ENCODE results near the gene NIPBL.
A peak's percentile ranks its signal among the peaks of the same experiment; 100 is the strongest.

NIPBL gene

GRCh38 chr5:36944024-36944423, 67.5 kb downstream of the NIPBL start:
- no peak overlapping the region for H3K4me3 ChIP-seq (ENCODE audit: low read depth, low read length)
- TF ChIP-seq CTCF (IDR thresholded peaks at IDR 0.05; ENCODE audit: low read depth, low read length, missing control alignments): no peak
- no peak for DNase-seq (ENCODE audit: low read depth)
- in situ Hi-C loops (cut with HindIII; ENCODE audit: low sequenced_read_pairs): no loop called here

GRCh38 chr5:36944607-36945225, 68.1 kb downstream of the NIPBL start:
- DNase-seq (ENCODE audit: low read depth): peak; percentile 70
- no peak for TF ChIP-seq CTCF (IDR thresholded peaks at IDR 0.05; ENCODE audit: low read depth, low read length, missing control alignments)
- in situ Hi-C loops (cut with HindIII; ENCODE audit: low sequenced_read_pairs): no loop called here
- no peak overlapping the region for H3K4me3 ChIP-seq (ENCODE audit: low read depth, low read length)

GRCh38 chr5:36945687-36946086, 69.1 kb downstream of the NIPBL start:
- in situ Hi-C loops (cut with HindIII; ENCODE audit: low sequenced_read_pairs): no loop called here
- DNase-seq (ENCODE audit: low read depth): no peak
- no peak for TF ChIP-seq CTCF (IDR thresholded peaks at IDR 0.05; ENCODE audit: low read depth, low read length, missing control alignments)
- no peak overlapping the region for H3K4me3 ChIP-seq (ENCODE audit: low read depth, low read length)

GRCh38 chr5:36946101-36946500, 69.5 kb downstream of the NIPBL start:
- in situ Hi-C loops (cut with HindIII; ENCODE audit: low sequenced_read_pairs): no loop called here
- no peak for DNase-seq (ENCODE audit: low read depth)
- H3K4me3 ChIP-seq (ENCODE audit: low read depth, low read length): no peak overlapping the region
- no peak for TF ChIP-seq CTCF (IDR thresholded peaks at IDR 0.05; ENCODE audit: low read depth, low read length, missing control alignments)

GRCh38 chr5:36948041-36948440, 71.5 kb downstream of the NIPBL start:
- no peak for TF ChIP-seq CTCF (IDR thresholded peaks at IDR 0.05; ENCODE audit: low read depth, low read length, missing control alignments)
- H3K4me3 ChIP-seq (ENCODE audit: low read depth, low read length): no peak overlapping the region
- in situ Hi-C loops (cut with HindIII; ENCODE audit: low sequenced_read_pairs): no loop called here
- no peak for DNase-seq (ENCODE audit: low read depth)

GRCh38 chr5:36948650-36949049, 72.1 kb downstream of the NIPBL start:
- no peak for DNase-seq (ENCODE audit: low read depth)
- in situ Hi-C loops (cut with HindIII; ENCODE audit: low sequenced_read_pairs): no loop called here
- no peak overlapping the region for H3K4me3 ChIP-seq (ENCODE audit: low read depth, low read length)
- TF ChIP-seq CTCF (IDR thresholded peaks at IDR 0.05; ENCODE audit: low read depth, low read length, missing control alignments): no peak

All from astrocyte of the cerebellum (primary cell).